Endothelial cell of umbilical vein (primary cell): ENCODE results near the gene BUB1B.

Source experiments
- CTCF ChIP-seq, 2 donors: IDR thresholded peaks; 1 replicate in 1 of 2; 2 replicates in 1 of 2; pipeline ENCODE4 v1.5.1; 2011; ENCODE audit warnings: low read length in 2 of 2, mild to moderate bottlenecking in 2 of 2, moderate library complexity in 2 of 2, control low read depth in 1 of 2, inconsistent platforms in 1 of 2, low read depth in 1 of 2; ENCODE audit not compliant: insufficient read depth in 1 of 2; ENCODE audit errors: extremely low read depth in 1 of 2
- EZH2 ChIP-seq: IDR thresholded peaks from 2 replicates; pipeline ENCODE4 v1.6.1; 2012; ENCODE audit warnings: borderline replicate concordance, low read depth, mild to moderate bottlenecking, moderate library complexity, low read length, inconsistent platforms; ENCODE audit not compliant: severe bottlenecking
- FOS ChIP-seq: IDR thresholded peaks from 2 replicates; pipeline ENCODE4 v1.6.1; 2011; ENCODE audit warnings: mild to moderate bottlenecking, low read length, moderate library complexity, borderline replicate concordance; ENCODE audit not compliant: insufficient read depth
- JUN ChIP-seq: IDR thresholded peaks from 2 replicates; pipeline ENCODE4 v1.6.1; 2011; ENCODE audit warnings: borderline replicate concordance, low read depth; ENCODE audit not compliant: insufficient read length, insufficient read depth
- MAX ChIP-seq: IDR thresholded peaks from 2 replicates; pipeline ENCODE4 v1.6.1; 2011; ENCODE audit not compliant: insufficient read depth, insufficient read length
- MYC ChIP-seq: IDR thresholded peaks from one replicate; pipeline ENCODE4 v1.6.1; 2011; ENCODE audit warnings: mild to moderate bottlenecking, low read depth, low read length
- POLR2A ChIP-seq: IDR thresholded peaks from 2 replicates; pipeline ENCODE4 v1.6.1; 2012; ENCODE audit warnings: low read depth, mild to moderate bottlenecking, control low read depth, low read length
- POLR2AphosphoS5 ChIP-seq: IDR thresholded peaks from 2 replicates; pipeline ENCODE4 v1.6.1; 2012; ENCODE audit warnings: low read depth, mild to moderate bottlenecking, control low read depth, low read length, moderate library complexity; ENCODE audit not compliant: insufficient read depth

GRCh38 chr15:40222131-40222530 is 61.3 kb downstream of the BUB1B start:
- TF ChIP-seq EZH2 (no peak), CTCF (IDR thresholded peaks at IDR 0.05; ENCODE audit: extremely low read depth in 1 of 2, insufficient read depth in 1 of 2, low read depth in 1 of 2, low read length in 2 of 2) (no peak), POLR2A (no peak), MYC (no peak), POLR2AphosphoS5 (no peak), JUN (no peak), MAX (no peak), FOS (no peak)
